Mucosa of descending colon (tissue), 3 donors: Measurements from ENCODE around the gene SEMA6D. TPM values are rescaled to one million over a fixed set of nuclear protein-coding genes. Genes with fewer than 3 reads are reported as not detected.

Experiments
- ATAC-seq: fragments of 200-7000 bp; cut with Tn5 transposase; one replicate; pipeline ENCODE4 v1.9.1; 2020; ENCODE audit warnings: mild to moderate bottlenecking, moderate library complexity
- DNase-seq, 3 donors: peaks; one replicate each; pipeline ENCODE4 v3.0.0-alpha.2; 2020
- H3K36me3 ChIP-seq: fragments of 200-600 bp; one replicate; pipeline ENCODE4 v1.8.0; 2021; ENCODE audit warnings: low read depth, mild to moderate bottlenecking
- H3K4me1 ChIP-seq: fragments of 200-600 bp; one replicate; pipeline ENCODE4 v1.8.0; 2021; ENCODE audit warnings: low read depth, mild to moderate bottlenecking
- H3K4me3 ChIP-seq: fragments of 200-600 bp; one replicate; pipeline ENCODE4 v1.8.0; 2021; ENCODE audit warnings: mild to moderate bottlenecking
- H3K9me3 ChIP-seq: fragments of 200-600 bp; one replicate; pipeline ENCODE4 v1.8.0; 2021; ENCODE audit warnings: mild to moderate bottlenecking
- intact Hi-C, 2 donors: fragments of 100-400 bp; cut with DNase I in 1 of 2; cut with micrococcal nuclease in 1 of 2; formaldehyde crosslinking; loops; one replicate each; pipeline versions ENCODE4 v1.11.0 to v1.11.1; 2022; cut with DNase I, micrococcal nuclease
- total RNA-seq, 3 donors: library from RNA; stranded (reverse); fragmentation: NEBNext Ultra II Directional in 2 of 3; extraction: Animal tissue kit (Norgen Biotek cat#: 25700) in 2 of 3; gene quantifications; one replicate each; pipeline versions ENCODE4 v1.2.1 to v1.2.4, GENCODE V29; 2021 to 2023
- TF ChIP-seq, protein P1 (sequence below): fragments of 200-600 bp; IDR thresholded peaks from one replicate; pipeline ENCODE4 v1.8.0; 2022; ENCODE audit warnings: antibody characterized with exemption, mild to moderate bottlenecking
- donor health status: DM: no; HTN: no; CAD: no; lungs with moderate emphysema.
- donor health status: DM: no; HTN: no; CAD: no.
- donor health status: DM: no; HTN: yes; CAD: no.

SEMA6D gene
- total RNA-seq, 3 donors from 2014 or later: 43.3 to 77.2 (median 48.3) TPM

- intact Hi-C loops: no loop called here
- Histone ChIP-seq H3K4me3 (no peak overlapping the region), H3K36me3 (no peaks in the 10 kb centered on the region), H3K9me3 (no peaks in the 10 kb centered on the region), H3K4me1 (no peaks in the 10 kb centered on the region)
- TF ChIP-seq, protein P1, sequence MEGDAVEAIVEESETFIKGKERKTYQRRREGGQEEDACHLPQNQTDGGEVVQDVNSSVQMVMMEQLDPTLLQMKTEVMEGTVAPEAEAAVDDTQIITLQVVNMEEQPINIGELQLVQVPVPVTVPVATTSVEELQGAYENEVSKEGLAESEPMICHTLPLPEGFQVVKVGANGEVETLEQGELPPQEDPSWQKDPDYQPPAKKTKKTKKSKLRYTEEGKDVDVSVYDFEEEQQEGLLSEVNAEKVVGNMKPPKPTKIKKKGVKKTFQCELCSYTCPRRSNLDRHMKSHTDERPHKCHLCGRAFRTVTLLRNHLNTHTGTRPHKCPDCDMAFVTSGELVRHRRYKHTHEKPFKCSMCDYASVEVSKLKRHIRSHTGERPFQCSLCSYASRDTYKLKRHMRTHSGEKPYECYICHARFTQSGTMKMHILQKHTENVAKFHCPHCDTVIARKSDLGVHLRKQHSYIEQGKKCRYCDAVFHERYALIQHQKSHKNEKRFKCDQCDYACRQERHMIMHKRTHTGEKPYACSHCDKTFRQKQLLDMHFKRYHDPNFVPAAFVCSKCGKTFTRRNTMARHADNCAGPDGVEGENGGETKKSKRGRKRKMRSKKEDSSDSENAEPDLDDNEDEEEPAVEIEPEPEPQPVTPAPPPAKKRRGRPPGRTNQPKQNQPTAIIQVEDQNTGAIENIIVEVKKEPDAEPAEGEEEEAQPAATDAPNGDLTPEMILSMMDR: no peak
- ATAC-seq (no peak), DNase-seq (no peak)
These were observed 97.3 kb downstream of the SEMA6D start for GRCh38 chr15:47814620-47815019.

GRCh38 chr15:47817969-47818548, 100.8 kb downstream of the SEMA6D start:
- intact Hi-C loops: no loop called here
- no peak overlapping the region for H3K4me3 ChIP-seq
- no peaks in the 10 kb centered on the region for H3K9me3 ChIP-seq
- ATAC-seq: no peak
- TF ChIP-seq, protein P1: no peak
- H3K4me1 ChIP-seq: no peaks in the 10 kb centered on the region
- no peak for DNase-seq
- no peaks in the 10 kb centered on the region for H3K36me3 ChIP-seq

DNA sequence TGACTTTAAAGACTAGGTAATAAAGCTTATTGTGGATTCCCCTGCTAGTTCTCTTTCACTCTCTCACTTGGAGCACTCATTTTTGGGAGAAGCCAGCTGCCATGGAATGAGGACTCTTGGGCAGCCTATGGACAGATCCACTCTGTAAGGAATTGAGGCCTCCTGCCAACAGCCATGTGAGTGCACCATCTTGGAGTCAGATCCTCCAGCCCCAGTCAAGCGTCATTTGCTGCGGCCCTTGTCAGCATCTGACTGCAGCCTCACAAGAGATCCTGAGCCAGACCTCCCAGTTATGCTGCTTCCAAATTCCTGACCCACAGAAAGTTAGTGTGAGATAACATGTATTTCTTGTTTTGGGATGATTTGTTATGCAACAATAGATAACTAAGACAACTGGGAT, 101.9 kb downstream of the SEMA6D start:
- ATAC-seq (no peak), DNase-seq (no peak)
- no peak overlapping the region for H3K4me3 ChIP-seq
- no peaks in the 10 kb centered on the region for H3K9me3 ChIP-seq
- intact Hi-C loops: no loop called here
- no peaks in the 10 kb centered on the region for H3K36me3 ChIP-seq
- H3K4me1 ChIP-seq: no peaks in the 10 kb centered on the region
- TF ChIP-seq, protein P1: no peak

DNA sequence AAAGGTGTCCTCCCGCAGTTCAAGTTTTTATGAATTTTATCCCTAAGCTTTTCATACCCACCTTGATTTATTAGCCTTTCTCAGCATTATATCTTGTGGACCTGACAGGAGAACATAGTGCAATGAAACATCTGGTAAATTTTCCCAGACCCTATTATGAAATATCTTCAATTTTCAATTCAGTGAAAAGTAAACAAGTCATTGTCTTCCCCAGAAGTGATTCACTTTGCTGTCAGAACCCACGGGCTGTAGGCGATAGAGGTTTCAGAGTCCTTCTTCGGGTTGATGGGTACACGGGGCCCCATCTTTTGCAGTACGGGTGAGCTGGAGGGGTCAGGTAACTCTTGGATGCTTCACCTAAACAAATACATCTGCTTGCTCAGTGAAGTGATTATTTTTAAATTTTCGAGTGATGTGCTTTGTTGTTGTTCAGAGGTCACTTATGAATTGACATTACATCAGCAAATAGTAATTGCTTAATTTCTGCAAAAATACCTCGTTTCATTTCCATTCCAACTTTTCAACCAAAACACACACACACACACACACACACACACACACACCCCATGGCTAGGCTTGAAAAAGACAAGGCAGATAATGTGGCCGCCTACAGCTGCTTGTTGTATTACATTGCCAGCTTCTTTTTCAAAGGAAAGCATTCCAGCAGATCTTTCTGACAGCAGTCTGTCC, 102.9 kb downstream of the SEMA6D start:
- Histone ChIP-seq H3K4me3 (no peak overlapping the region), H3K4me1 (no peaks in the 10 kb centered on the region), H3K36me3 (no peaks in the 10 kb centered on the region), H3K9me3 (no peaks in the 10 kb centered on the region)
- TF ChIP-seq, protein P1: no peak
- DNase-seq (no peak), ATAC-seq (no peak)
- intact Hi-C loops: no loop called here

- Histone ChIP-seq H3K4me1 (no peaks in the 10 kb centered on the region), H3K36me3 (no peaks in the 10 kb centered on the region), H3K4me3 (no peak overlapping the region), H3K9me3 (no peaks in the 10 kb centered on the region)
- no peak for ATAC-seq
- TF ChIP-seq, protein P1: no peak
- peak in 1 of 3 donors; percentile 13 for DNase-seq
- intact Hi-C loops: no loop called here
These were observed 103.5 kb downstream of the SEMA6D start for GRCh38 chr15:47820747-47821319.
